Transverse colon (tissue), 4 donors: ENCODE measurements around the gene ATP13A2. TPM values are rescaled to one million over a fixed set of nuclear protein-coding genes. Genes with fewer than 3 reads are reported as not detected.

Experiments used
- DNase-seq: peaks from one replicate; pipeline ENCODE4 v3.0.0-alpha.2; 2019
- H3K27ac ChIP-seq, 4 donors: fragments of 200-600 bp; sonication (generic); 2 replicates each; pipeline ENCODE4 v1.5.1; 2016 to 2018; ENCODE audit warnings: inconsistent platforms in 4 of 4
- H3K27me3 ChIP-seq: fragments of 200-600 bp; sonication (generic); 2 replicates; pipeline ENCODE4 v1.5.1; 2017; ENCODE audit warnings: inconsistent platforms
- H3K36me3 ChIP-seq, 4 donors: fragments of 200-600 bp; sonication (generic); 2 replicates each; pipeline ENCODE4 v1.5.1; 2017 to 2019; ENCODE audit warnings: inconsistent platforms in 4 of 4
- H3K4me1 ChIP-seq, 4 donors: fragments of 200-600 bp; sonication (generic); 2 replicates each; pipeline ENCODE4 v1.5.1; 2017 to 2020; ENCODE audit warnings: inconsistent platforms in 4 of 4
- H3K4me3 ChIP-seq, 4 donors: fragments of 200-600 bp; sonication (generic); 1 replicate in 1 of 4; 2 replicates in 3 of 4; pipeline versions ENCODE4 v1.5.1 to v1.6.1; 2017 to 2019; ENCODE audit warnings: inconsistent platforms in 4 of 4
- H3K9me3 ChIP-seq, 2 donors: fragments of 200-600 bp; sonication (generic); 2 replicates each; pipeline ENCODE4 v1.5.1; 2017 to 2019; ENCODE audit warnings: inconsistent platforms in 2 of 2
- EP300 ChIP-seq: sonication (generic); formaldehyde crosslinking; IDR thresholded peaks from one replicate; pipeline ENCODE4 v1.6.1; 2017; ENCODE audit warnings: antibody characterized with exemption, low read depth
- POLR2A ChIP-seq: fragments of 450-650 bp; IDR thresholded peaks from one replicate; pipeline ENCODE4 v1.6.1; 2016; ENCODE audit warnings: antibody characterized with exemption, mild to moderate bottlenecking, moderate library complexity
- POLR2AphosphoS5 ChIP-seq, 3 donors: sonication (generic); formaldehyde crosslinking; IDR thresholded peaks; one replicate each; pipeline ENCODE4 v1.6.1; 2016; ENCODE audit warnings: antibody characterized with exemption in 3 of 3
- WGBS, 2 donors: methylation state at CpG; one replicate each; pipeline ENCODE4 v1.1.5; 2018; ENCODE audit warnings: low coverage in 1 of 2; 5-methylcytosine and 5-hydroxymethylcytosine counted together
- in situ Hi-C, 4 donors: fragments of 200-750 bp; cut with MboI; loops; one replicate each; pipeline versions ENCODE4 v1.15.0 to v1.15.1; 2017; ENCODE audit warnings: low sequenced_read_pairs in 3 of 4, low pct_ligation_motif_present in 1 of 4, low pct_unique_long_range_greater_than_20kb in 1 of 4
- intact Hi-C: fragments of 100-400 bp; cut with DNase I; formaldehyde crosslinking; loops from one replicate; pipeline ENCODE4 v1.15.1; 2023; ENCODE audit warnings: low total_unique reads
- total RNA-seq, 4 donors: library from RNA; depleted of rRNA; stranded (reverse); fragments of >200 nt; gene quantifications; one replicate each; pipeline ENCODE4 v1.1.0, GENCODE V29; 2016
- TF ChIP-seq, protein P1 (sequence below), 5 experiments: fragments of 200-600 bp in 3 of 5; fragments of 450-650 bp in 2 of 5; sonication (generic) in 3 of 5; IDR thresholded peaks; 1 replicate in 2 of 5; 2 replicates in 3 of 5; pipeline ENCODE4 v1.5.1; 2016 to 2017; ENCODE audit warnings: antibody characterized with exemption in 5 of 5, inconsistent platforms in 3 of 5, mild to moderate bottlenecking in 2 of 5, moderate library complexity in 1 of 5

Gene ATP13A2
- total RNA-seq, 4 donors from 2014 or later = 34.4 to 70.8 (median 60.9) TPM

GRCh38 chr1:17012775-17013490, 1.2 kb upstream of the ATP13A2 start:
- Histone ChIP-seq H3K27ac (no peak overlapping the region), H3K27me3 (no peaks in the 10 kb centered on the region), H3K4me3 (no peak overlapping the region), H3K4me1 (peaks cover 13 to 26% (median 23%) of the 10 kb centered on the region in 4 donors), H3K36me3 (no peaks in the 10 kb centered on the region), H3K9me3 (no peaks in the 10 kb centered on the region)
- 71 to 80% methylated on average over 5 to 9 of the region's 9 CpGs for WGBS, 2 donors
- intact Hi-C loops = no loop called here
- DNase-seq = no peak
- no peak for TF ChIP-seq POLR2AphosphoS5 (IDR thresholded peaks at IDR 0.05)
- TF ChIP-seq, protein P1, sequence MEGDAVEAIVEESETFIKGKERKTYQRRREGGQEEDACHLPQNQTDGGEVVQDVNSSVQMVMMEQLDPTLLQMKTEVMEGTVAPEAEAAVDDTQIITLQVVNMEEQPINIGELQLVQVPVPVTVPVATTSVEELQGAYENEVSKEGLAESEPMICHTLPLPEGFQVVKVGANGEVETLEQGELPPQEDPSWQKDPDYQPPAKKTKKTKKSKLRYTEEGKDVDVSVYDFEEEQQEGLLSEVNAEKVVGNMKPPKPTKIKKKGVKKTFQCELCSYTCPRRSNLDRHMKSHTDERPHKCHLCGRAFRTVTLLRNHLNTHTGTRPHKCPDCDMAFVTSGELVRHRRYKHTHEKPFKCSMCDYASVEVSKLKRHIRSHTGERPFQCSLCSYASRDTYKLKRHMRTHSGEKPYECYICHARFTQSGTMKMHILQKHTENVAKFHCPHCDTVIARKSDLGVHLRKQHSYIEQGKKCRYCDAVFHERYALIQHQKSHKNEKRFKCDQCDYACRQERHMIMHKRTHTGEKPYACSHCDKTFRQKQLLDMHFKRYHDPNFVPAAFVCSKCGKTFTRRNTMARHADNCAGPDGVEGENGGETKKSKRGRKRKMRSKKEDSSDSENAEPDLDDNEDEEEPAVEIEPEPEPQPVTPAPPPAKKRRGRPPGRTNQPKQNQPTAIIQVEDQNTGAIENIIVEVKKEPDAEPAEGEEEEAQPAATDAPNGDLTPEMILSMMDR (IDR thresholded peaks at IDR 0.05) = no peak
- TF ChIP-seq EP300 = no peak
- TF ChIP-seq POLR2A = no peak
- in situ Hi-C loops = no loop called here

- WGBS, 2 donors = 0% methylated on average over 7 of the region's 15 CpGs; no CpG with 5 or more reads in 1 of the 2 donors
- intact Hi-C loops (no loop called here), in situ Hi-C loops (no loop called here)
- Histone ChIP-seq H3K36me3 (no peaks in the 10 kb centered on the region), H3K9me3 (no peaks in the 10 kb centered on the region), H3K4me3 (peak overlapping the region; percentile 78 to 94 (median 88)), H3K4me1 (peaks cover 13 to 26% (median 23%) of the 10 kb centered on the region in 4 donors), H3K27ac (peak overlapping the region; percentile 49 to 78 (median 66)), H3K27me3 (no peaks in the 10 kb centered on the region)
- TF ChIP-seq POLR2A = no peak
- TF ChIP-seq POLR2AphosphoS5 (IDR thresholded peaks at IDR 0.05) = no peak
- TF ChIP-seq, protein P1 (IDR thresholded peaks at IDR 0.05) = no peak
- TF ChIP-seq EP300 = no peak
- DNase-seq = no peak
Measured at GRCh38 chr1:17011092-17011438, 663 bp downstream of the ATP13A2 start.

DNA sequence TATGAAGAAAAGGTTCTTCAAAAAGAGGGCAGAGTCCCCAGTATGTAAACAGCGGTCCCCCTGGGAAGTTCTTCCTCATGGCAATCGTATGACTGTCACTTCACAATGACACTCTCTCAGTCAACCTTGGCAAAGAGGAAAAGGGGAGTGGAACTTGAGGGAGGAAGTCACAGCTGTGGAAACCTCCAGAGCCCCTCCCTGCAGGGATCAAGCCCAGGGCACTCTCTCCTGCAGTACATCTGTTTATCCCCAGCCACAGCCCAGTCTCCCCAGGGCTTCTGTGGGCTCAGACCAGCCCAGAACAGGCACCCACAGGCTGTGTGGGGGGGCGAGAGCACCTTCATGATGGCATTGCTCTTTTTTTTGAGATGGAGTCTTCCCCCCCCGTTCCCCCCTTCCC, 2.0 kb downstream of the ATP13A2 start:
- Histone ChIP-seq H3K27ac (peak overlapping the region in 1 of 4 donors; percentile 67), H3K4me3 (no peak overlapping the region), H3K27me3 (no peaks in the 10 kb centered on the region), H3K9me3 (no peaks in the 10 kb centered on the region), H3K4me1 (peaks cover 13 to 26% (median 23%) of the 10 kb centered on the region in 4 donors), H3K36me3 (no peaks in the 10 kb centered on the region)
- WGBS, 2 donors = 49% methylated on average over 4 of the region's 4 CpGs; no CpG with 5 or more reads in 1 of the 2 donors
- in situ Hi-C loops (no loop called here), intact Hi-C loops (no loop called here)
- DNase-seq = peak; percentile 46
- TF ChIP-seq POLR2AphosphoS5 (IDR thresholded peaks at IDR 0.05) = peak in 1 of 3 donors; percentile 17
- TF ChIP-seq, protein P1 (IDR thresholded peaks at IDR 0.05) = no peak
- no peak for TF ChIP-seq POLR2A

DNA sequence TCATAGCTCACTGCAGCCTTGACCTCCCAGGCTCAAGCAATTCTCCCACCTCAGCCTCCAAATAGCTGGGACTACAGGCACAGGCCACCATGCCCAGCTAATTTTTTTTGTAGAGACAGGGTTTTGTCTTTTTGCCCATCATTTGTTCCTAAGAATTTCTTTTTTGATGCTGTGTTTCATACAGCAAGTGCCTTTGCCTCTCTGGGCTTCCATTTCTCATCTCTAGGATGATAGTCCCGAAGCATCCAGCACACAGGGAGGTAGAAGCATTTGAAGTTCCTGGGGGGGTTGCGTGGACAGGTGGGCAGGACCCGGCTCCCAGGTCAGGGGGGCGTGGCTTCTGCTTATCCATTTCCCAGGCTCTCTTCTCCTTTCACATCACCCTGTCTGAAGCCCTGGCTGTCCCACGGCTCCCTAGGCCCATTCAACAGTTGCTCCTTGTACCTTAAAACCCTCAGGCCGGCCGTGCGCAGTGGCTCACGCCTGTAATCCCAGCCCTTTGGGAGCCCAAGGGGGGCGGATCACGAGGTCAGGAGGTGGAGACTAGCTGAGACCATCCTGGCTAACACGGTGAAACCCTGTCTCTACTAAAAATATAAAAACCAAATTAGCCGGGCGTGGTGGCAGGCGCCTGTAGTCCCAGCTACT, 3.4 kb downstream of the ATP13A2 start:
- in situ Hi-C loops = no loop called here
- no peaks in the 10 kb centered on the region for H3K9me3 ChIP-seq
- intact Hi-C loops = no loop called here
- no peaks in the 10 kb centered on the region for H3K27me3 ChIP-seq
- TF ChIP-seq, protein P1 (IDR thresholded peaks at IDR 0.05) = no peak
- TF ChIP-seq EP300 = no peak
- TF ChIP-seq POLR2AphosphoS5 (IDR thresholded peaks at IDR 0.05) = no peak
- TF ChIP-seq POLR2A = no peak
- no peak overlapping the region for H3K4me3 ChIP-seq
- 87 to 91% methylated on average over 5 to 15 of the region's 15 CpGs for WGBS, 2 donors
- no peaks in the 10 kb centered on the region for H3K36me3 ChIP-seq
- DNase-seq = no peak
- H3K27ac ChIP-seq = no peak overlapping the region
- peaks cover 13 to 26% (median 23%) of the 10 kb centered on the region in 4 donors for H3K4me1 ChIP-seq
